Gastroesophageal sphincter (tissue), 3 donors: ENCODE measurements around the gene UBE2K.

Experiments
- CTCF ChIP-seq, 4 experiments: fragments of 200-600 bp in 2 of 4; fragments of 450-650 bp in 2 of 4; sonication (generic) in 1 of 4; IDR thresholded peaks; one replicate each; pipeline ENCODE4 v1.5.1; 2017 to 2019; ENCODE audit warnings: antibody characterized with exemption in 4 of 4, mild to moderate bottlenecking in 2 of 4, moderate library complexity in 2 of 4
- POLR2A ChIP-seq, 2 donors: fragments of 450-650 bp; IDR thresholded peaks; one replicate each; pipeline ENCODE4 v1.6.1; 2017; ENCODE audit warnings: antibody characterized with exemption in 2 of 2, mild to moderate bottlenecking in 2 of 2, moderate library complexity in 1 of 2
- POLR2AphosphoS5 ChIP-seq: sonication (generic); formaldehyde crosslinking; IDR thresholded peaks from one replicate; pipeline ENCODE4 v1.6.1; 2017; ENCODE audit warnings: antibody characterized with exemption

GRCh38 chr4:39825090-39825489 is 127.2 kb downstream of the UBE2K start:
- TF ChIP-seq POLR2A (IDR thresholded peaks at IDR 0.05) (no peak), CTCF (IDR thresholded peaks at IDR 0.05) (no peak), POLR2AphosphoS5 (no peak)
